OCI-LY1 (cell line): ENCODE results near the gene SEC14L3.
A peak's percentile ranks its signal among the peaks of the same experiment; 100 is the strongest.

Source experiments
- H2AFZ ChIP-seq: fragments of 200-600 bp; sonication (generic), shearing (Covaris generic); 2 replicates; pipeline ENCODE4 v1.6.0; 2014; ENCODE audit warnings: antibody characterized with exemption, mild to moderate bottlenecking, low read length
- H3F3A ChIP-seq: fragments of 200-600 bp; sonication (generic), shearing (Covaris generic); 2 replicates; pipeline ENCODE4 v1.6.0; 2014; ENCODE audit warnings: mild to moderate bottlenecking, antibody characterized with exemption, low read length, moderate library complexity; ENCODE audit not compliant: insufficient read depth
- H3K27ac ChIP-seq: fragments of 200-600 bp; sonication (generic); 2 replicates; pipeline ENCODE4 v1.5.1; 2014; ENCODE audit warnings: low read length, mixed run types, mild to moderate bottlenecking, low read depth; ENCODE audit not compliant: poor library complexity, severe bottlenecking
- H3K27me3 ChIP-seq: fragments of 200-600 bp; sonication (generic); 2 replicates; pipeline ENCODE4 v1.6.0; 2014; ENCODE audit warnings: antibody characterized with exemption, mild to moderate bottlenecking, low read length, moderate library complexity; ENCODE audit not compliant: insufficient read depth
- H3K36me3 ChIP-seq: fragments of 200-600 bp; sonication (generic); 2 replicates; pipeline ENCODE4 v1.6.1; 2014; ENCODE audit warnings: mild to moderate bottlenecking, antibody characterized with exemption, low read length, moderate library complexity, mixed read lengths; ENCODE audit not compliant: insufficient read depth
- H3K4me1 ChIP-seq: fragments of 200-600 bp; sonication (generic); 2 replicates; pipeline ENCODE4 v1.5.1; 2014; ENCODE audit warnings: mild to moderate bottlenecking, low read length, moderate library complexity; ENCODE audit not compliant: insufficient read depth, severe bottlenecking
- H3K4me2 ChIP-seq: fragments of 200-600 bp; sonication (generic), shearing (Covaris generic); 2 replicates; pipeline ENCODE4 v1.6.1; 2014; ENCODE audit warnings: low read length
- H3K4me3 ChIP-seq: fragments of 200-600 bp; sonication (generic); 2 replicates; pipeline ENCODE4 v1.5.1; 2014; ENCODE audit warnings: low read length, low read depth, mild to moderate bottlenecking, mixed read lengths; ENCODE audit not compliant: poor library complexity, severe bottlenecking
- H3K79me2 ChIP-seq: fragments of 200-600 bp; shearing (Covaris generic); 2 replicates; pipeline ENCODE4 v1.6.1; 2016; ENCODE audit warnings: mixed run types, low read length, mixed read lengths; ENCODE audit not compliant: insufficient read depth
- H3K9ac ChIP-seq: fragments of 200-600 bp; sonication (generic), shearing (Covaris generic); 2 replicates; pipeline ENCODE4 v1.6.1; 2014; ENCODE audit warnings: mild to moderate bottlenecking, low read length, mixed read lengths
- H3K9me2 ChIP-seq: fragments of 200-600 bp; sonication (generic), shearing (Covaris generic); 2 replicates; pipeline ENCODE4 v1.6.1; 2014; ENCODE audit warnings: low read depth, mild to moderate bottlenecking, low read length, mixed read lengths
- H3K9me3 ChIP-seq: fragments of 200-600 bp; shearing (Covaris generic); 2 replicates; pipeline ENCODE4 v1.6.1; 2014; ENCODE audit warnings: low read length, mixed read lengths
- H4K20me1 ChIP-seq: fragments of 200-600 bp; sonication (generic), shearing (Covaris generic); 2 replicates; pipeline ENCODE4 v1.6.0; 2016; ENCODE audit warnings: mild to moderate bottlenecking, low read length; ENCODE audit not compliant: insufficient read depth
- CTCF ChIP-seq: fragments of 200-600 bp; sonication (generic), shearing (Covaris generic); IDR thresholded peaks from 2 replicates; pipeline ENCODE4 v1.5.1; 2017; ENCODE audit warnings: mild to moderate bottlenecking, antibody characterized with exemption, low read length, moderate library complexity, mixed read lengths
- EZH2 ChIP-seq: fragments of 200-600 bp; sonication (generic), shearing (Covaris generic); IDR thresholded peaks from 2 replicates; pipeline ENCODE4 v1.8.0; 2017; ENCODE audit warnings: borderline replicate concordance, mixed run types, mild to moderate bottlenecking, antibody characterized with exemption, low read length, moderate library complexity, mixed read lengths

Gene SEC14L3

GRCh38 chr22:30435674-30436126, 36.1 kb downstream of the SEC14L3 start:
- Histone ChIP-seq H3K79me2 (no peaks in the 10 kb centered on the region), H3K4me1 (peaks cover 15% of the 10 kb centered on the region), H3F3A (no peaks in the 10 kb centered on the region), H3K27ac (no peak overlapping the region), H3K4me3 (peak overlapping the region; percentile 56), H3K27me3 (no peaks in the 10 kb centered on the region), H4K20me1 (no peaks in the 10 kb centered on the region), H3K36me3 (no peaks in the 10 kb centered on the region; the same call in 1 of the 2 replicates), H3K9me3 (0 out of 2 replicates have a peak, but pooled peaks cover 2% of the 10 kb centered on the region), H3K9me2 (no peaks in the 10 kb centered on the region), H3K4me2 (peak overlapping the region; percentile 65), H2AFZ (peak overlapping the region; percentile 90; the same call in 1 of the 2 replicates), H3K9ac (no peak overlapping the region; the same call in 1 of the 2 replicates)
- TF ChIP-seq EZH2 (no peak), CTCF (peak; percentile 32)

GRCh38 chr22:30434843-30435242, 37.0 kb downstream of the SEC14L3 start:
- Histone ChIP-seq H3K4me1 (peaks cover 15% of the 10 kb centered on the region), H3F3A (no peaks in the 10 kb centered on the region), H3K4me2 (peak overlapping the region; percentile 65), H3K27me3 (no peaks in the 10 kb centered on the region), H4K20me1 (no peaks in the 10 kb centered on the region), H3K9me2 (no peaks in the 10 kb centered on the region), H3K79me2 (no peaks in the 10 kb centered on the region), H3K9ac (no peak overlapping the region), H3K4me3 (peak overlapping the region; percentile 56), H3K27ac (no peak overlapping the region), H3K36me3 (no peaks in the 10 kb centered on the region; the same call in 1 of the 2 replicates), H3K9me3 (0 out of 2 replicates have a peak, but pooled peaks cover 2% of the 10 kb centered on the region), H2AFZ (no peak overlapping the region)
- TF ChIP-seq EZH2 (no peak), CTCF (no peak)

GRCh38 chr22:30433773-30434172, 38.0 kb downstream of the SEC14L3 start:
- TF ChIP-seq EZH2: no peak
- Histone ChIP-seq H3K79me2 (no peaks in the 10 kb centered on the region), H3K27ac (no peak overlapping the region), H3F3A (no peaks in the 10 kb centered on the region), H3K4me2 (no peak overlapping the region), H3K4me3 (no peak overlapping the region), H3K9me3 (0 out of 2 replicates have a peak, but pooled peaks cover 2% of the 10 kb centered on the region), H2AFZ (no peak overlapping the region), H3K9me2 (no peaks in the 10 kb centered on the region), H3K9ac (no peak overlapping the region), H3K4me1 (peaks cover 15% of the 10 kb centered on the region), H4K20me1 (no peaks in the 10 kb centered on the region), H3K27me3 (no peaks in the 10 kb centered on the region), H3K36me3 (peaks cover 2% of the 10 kb centered on the region)

- no peaks in the 10 kb centered on the region for H3K9me2 ChIP-seq
- no peaks in the 10 kb centered on the region for H3F3A ChIP-seq
- peaks cover 15% of the 10 kb centered on the region for H3K4me1 ChIP-seq
- peaks cover 8% of the 10 kb centered on the region for H3K36me3 ChIP-seq
- H3K9ac ChIP-seq: no peak overlapping the region
- H3K27me3 ChIP-seq: no peaks in the 10 kb centered on the region
- no peak overlapping the region for H3K27ac ChIP-seq
- no peak for TF ChIP-seq EZH2
- no peak for TF ChIP-seq CTCF
- H3K4me3 ChIP-seq: no peak overlapping the region
- H3K9me3 ChIP-seq: 0 out of 2 replicates have a peak, but pooled peaks cover 2% of the 10 kb centered on the region
- no peak overlapping the region for H2AFZ ChIP-seq
- H4K20me1 ChIP-seq: no peaks in the 10 kb centered on the region
- no peaks in the 10 kb centered on the region for H3K79me2 ChIP-seq
- no peak overlapping the region for H3K4me2 ChIP-seq
These were observed 38.6 kb downstream of the SEC14L3 start for GRCh38 chr22:30433227-30433626.
